ENCODE results near the gene AVEN. TPM values are rescaled to one million over a fixed set of nuclear protein-coding genes. Genes with fewer than 3 reads are reported as not detected.
A peak's percentile ranks its signal among the peaks of the same experiment; 100 is the strongest.

Gene AVEN
- total and polyA plus RNA-seq, 2 of the 4 experiments (the other 2 are of a cell fraction), result 9.1 to 17.6 TPM

- Histone ChIP-seq H2AK9ac (replicated peaks; ENCODE audit: low read depth, low read length, poor library complexity) (no peak overlapping the region), H3K18ac (ENCODE audit: low read depth, low read length) (no peak overlapping the region), H3K9ac (ENCODE audit: low read depth, low read length) (no peak overlapping the region), H3K4me2 (ENCODE audit: low read depth, low read length) (no peak overlapping the region), H2AFZ (replicated peaks; ENCODE audit: low read length, poor library complexity) (no peak overlapping the region), H3K23ac (ENCODE audit: low read depth, low read length) (no peak overlapping the region), H3K36me3 (ENCODE audit: control insufficient read depth, insufficient read depth, low read length) (no peaks in the 10 kb centered on the region), H3K9me1 (ENCODE audit: insufficient read depth, low read length) (no peaks in the 10 kb centered on the region), H3K4ac (ENCODE audit: low read depth, low read length) (no peak overlapping the region), H4K91ac (ENCODE audit: insufficient read depth, low read depth, low read length) (no peak overlapping the region), H4K20me1 (ENCODE audit: insufficient read depth, low read length) (0 out of 2 replicates have a peak, but pooled peaks cover under 1% of the 10 kb centered on the region), H3K56ac (ENCODE audit: extremely low read depth, insufficient read depth, low read length) (no peak overlapping the region), H4K5ac (ENCODE audit: low read depth, low read length) (no peak overlapping the region), H3K4me1 (ENCODE audit: control insufficient read depth, insufficient read depth, low read length) (no peaks in the 10 kb centered on the region), H3K9me3 (ENCODE audit: control insufficient read depth, insufficient read depth, low read length) (no peaks in the 10 kb centered on the region), H2BK5ac (ENCODE audit: low read depth, low read length, poor library complexity, severe bottlenecking) (no peak overlapping the region), H2BK15ac (ENCODE audit: low read depth, low read length) (no peak overlapping the region), H3K14ac (replicated peaks; ENCODE audit: low read depth, low read length) (no peak overlapping the region), H4K8ac (ENCODE audit: low read depth in 2 of 2, low read length in 2 of 2) (no peak overlapping the region), H2BK120ac (ENCODE audit: low read depth, low read length) (no peak overlapping the region), H3K27me3 (ENCODE audit: control insufficient read depth, insufficient read depth, low read length) (no peaks in the 10 kb centered on the region), H2BK20ac (ENCODE audit: low read depth, low read length) (no peak overlapping the region), H3K4me3 (ENCODE audit: insufficient read depth, low read depth, low read length) (no peak overlapping the region), H3K79me1 (ENCODE audit: low read depth in 1 of 2, low read length in 2 of 2) (no peaks in the 10 kb centered on the region; a peak in 1 of 4 replicates), H3K27ac (ENCODE audit: insufficient read depth, low read length) (no peak overlapping the region), H2AK5ac (ENCODE audit: low read depth, low read length) (no peak overlapping the region)
- in situ Hi-C loops (cut with MboI; ENCODE audit: low sequenced_read_pairs) (loop anchor here (5.0 kb wide), 1 partner anchor 227 kb away; no protein-coding TSS in a partner anchor), dilution Hi-C loops (cut with HindIII; ENCODE audit: low sequenced_read_pairs, unreplicated experiment) (no loop called here), intact Hi-C loops (cut with micrococcal nuclease) (loop anchor here (5.0 kb wide), 3 partner anchors 112 to 227 kb away; no protein-coding TSS in a partner anchor)
- CTCF ChIA-PET, result interaction anchor here (0.6 to 1.4 kb wide), 7 partner anchors 12 to 251 kb away, joined by 3 to 8 read pairs (median 3); no protein-coding TSS in a partner anchor
- ATAC-seq (ENCODE audit: low read depth) (no peak), DNase-seq (peak; percentile 12)
- no TSS peak for BruUV-seq (replicated peaks)
- TF ChIP-seq MAZ (IDR thresholded peaks at IDR 0.05; ENCODE audit: borderline replicate concordance, low read depth, low read length) (no peak), NFE2L2 (IDR thresholded peaks at IDR 0.05; ENCODE audit: low read depth, low read length) (no peak)
- POLR2A ChIA-PET (ENCODE audit: unreplicated experiment), result no interaction called here
- WGBS, 2 experiments (ENCODE audit: extremely low coverage in 2 of 2, insufficient read length in 1 of 2), result no CpG with 5 or more reads among the region's 2 CpGs
These were observed 74.4 kb downstream of the AVEN start for GRCh38 chr15:33964665-33965040.

Measured in IMR-90 (cell line).